ENCODE data around the gene HOXB1.

- TF ChIP-seq POLR2A (IDR thresholded peaks at IDR 0.05): no peak
- no peak for TF ChIP-seq CTCF (IDR thresholded peaks at IDR 0.05)
Measured at GRCh38 chr17:48546137-48546923, 15.5 kb upstream of the HOXB1 start.
